C4-2B (cell line): Measurements from ENCODE around the gene PIK3R6.

Source experiments
- CTCF ChIP-seq: fragments of 450-650 bp; conservative IDR thresholded peaks from 2 replicates; pipeline ENCODE4 v1.5.1; 2017; ENCODE audit warnings: mild to moderate bottlenecking
- ZFX ChIP-seq: fragments of 450-650 bp; IDR thresholded peaks from 2 replicates; pipeline ENCODE4 v1.6.1; 2017

- TF ChIP-seq CTCF, result no peak
- no peak for TF ChIP-seq ZFX
These were observed 20.7 kb downstream of the PIK3R6 start for GRCh38 chr17:8846768-8847211.
